AG09319 (cell line): Measurements from ENCODE around the gene PHC2.
A peak's percentile ranks its signal among the peaks of the same experiment; 100 is the strongest.

ENCODE experiments used
- DNase-seq: peaks from one replicate; pipeline ENCODE4 v3.0.0-alpha.2; 2010; ENCODE audit warnings: low read depth; ENCODE audit errors: extremely low read depth
- CTCF ChIP-seq: IDR thresholded peaks from 2 replicates; pipeline ENCODE4 v1.5.1; 2011; ENCODE audit warnings: low read depth, mild to moderate bottlenecking, inconsistent platforms, low read length, moderate library complexity

PHC2 gene

DNA sequence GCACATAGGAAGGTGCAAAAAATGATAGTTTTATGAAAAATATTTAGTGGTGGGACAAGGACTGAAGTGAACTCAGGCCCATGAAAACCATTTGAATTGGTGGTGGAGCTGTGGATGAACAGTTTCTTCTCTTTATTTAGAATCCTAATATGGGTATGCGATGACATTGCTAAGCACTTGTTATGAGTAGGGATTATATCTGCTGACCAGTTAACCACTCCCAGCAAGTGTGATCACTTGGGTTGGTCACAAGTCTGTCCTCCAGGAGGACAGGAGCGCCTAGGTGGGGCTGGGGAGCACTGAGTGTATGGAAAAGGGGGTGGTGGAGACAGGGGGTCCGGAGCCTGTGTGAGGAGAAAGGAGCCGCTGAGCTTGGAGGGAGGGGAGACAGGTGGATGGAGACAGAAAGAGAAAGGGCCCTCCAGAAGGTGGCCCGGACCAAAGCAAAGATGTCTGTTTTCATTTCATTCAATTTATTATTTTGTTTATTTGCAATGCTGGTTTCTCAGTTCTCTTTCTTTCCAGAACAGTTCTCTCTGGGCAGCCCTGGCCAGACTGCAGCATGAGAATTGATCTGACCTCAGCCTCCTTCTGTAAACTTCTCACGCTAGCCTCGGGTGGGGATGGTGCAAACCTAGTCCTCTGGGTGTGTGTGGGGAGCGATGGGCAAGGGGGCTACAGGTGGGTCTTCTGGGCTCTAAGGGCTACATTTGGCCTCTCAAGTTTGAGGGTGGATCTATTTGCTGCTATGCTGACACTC lies 31.7 kb upstream of the PHC2 start:
- TF ChIP-seq CTCF, result no peak
- no peak for DNase-seq

- DNase-seq, result no peak
- no peak for TF ChIP-seq CTCF
These were observed 30.2 kb upstream of the PHC2 start for GRCh38 chr1:33460947-33461629.

DNA sequence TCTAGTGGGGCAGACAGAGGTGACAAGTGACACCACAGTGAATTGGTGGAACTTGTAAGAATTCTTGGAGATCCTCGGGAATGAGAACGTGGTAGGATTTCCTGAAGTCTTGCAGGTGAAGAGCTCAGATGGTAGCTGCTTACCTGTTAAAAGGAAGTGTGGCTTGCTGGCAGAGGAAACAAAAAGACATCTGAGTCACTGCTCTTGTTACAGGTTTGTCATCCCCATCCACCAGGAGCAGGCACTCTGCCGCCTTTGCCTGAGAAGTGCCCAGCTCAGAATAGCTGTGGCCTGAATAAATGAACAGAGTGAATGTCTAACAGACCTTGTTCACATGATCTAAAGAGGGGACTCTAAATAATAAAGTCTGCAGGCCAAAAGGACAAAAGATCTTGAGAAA lies 29.2 kb upstream of the PHC2 start:
- TF ChIP-seq CTCF, result no peak
- DNase-seq, result no peak

- TF ChIP-seq CTCF, result no peak
- DNase-seq, result no peak
These were observed 28.8 kb upstream of the PHC2 start for GRCh38 chr1:33459691-33460090.

- DNase-seq, result no peak
- no peak for TF ChIP-seq CTCF
These were observed 25.6 kb upstream of the PHC2 start for GRCh38 chr1:33456502-33456886.

- peak; percentile 78 for DNase-seq
- TF ChIP-seq CTCF, result peak; percentile 82
These were observed 24.9 kb upstream of the PHC2 start for GRCh38 chr1:33455539-33456501.
